ENCODE results near the gene RASGRF1.
"Not testable (repeated sequence)": the region's sequence is repeated elsewhere in the genome, so short reads cannot be mapped to it uniquely, and the experiment has no call there.

The RASGRF1 gene

DNA sequence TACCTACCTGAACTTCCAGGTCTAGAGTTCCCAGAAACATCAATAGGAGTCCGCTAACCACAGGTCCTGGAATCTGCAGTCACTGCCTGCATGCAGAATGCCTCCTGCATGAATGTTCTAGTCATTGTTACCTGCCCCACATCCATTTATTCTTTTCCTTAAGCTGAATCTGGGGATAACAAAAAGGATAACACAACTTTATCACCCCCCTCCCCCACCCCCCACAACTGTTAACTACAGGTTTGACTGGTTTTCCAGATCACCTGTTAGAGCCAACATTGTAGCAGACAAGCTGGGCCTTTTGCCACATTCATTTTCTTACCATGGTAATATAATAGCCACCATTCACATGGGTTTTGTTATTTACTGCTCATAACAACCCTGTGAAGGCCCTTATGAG lies 141.1 kb downstream of the RASGRF1 start:
- DNase-seq = no peak

DNA sequence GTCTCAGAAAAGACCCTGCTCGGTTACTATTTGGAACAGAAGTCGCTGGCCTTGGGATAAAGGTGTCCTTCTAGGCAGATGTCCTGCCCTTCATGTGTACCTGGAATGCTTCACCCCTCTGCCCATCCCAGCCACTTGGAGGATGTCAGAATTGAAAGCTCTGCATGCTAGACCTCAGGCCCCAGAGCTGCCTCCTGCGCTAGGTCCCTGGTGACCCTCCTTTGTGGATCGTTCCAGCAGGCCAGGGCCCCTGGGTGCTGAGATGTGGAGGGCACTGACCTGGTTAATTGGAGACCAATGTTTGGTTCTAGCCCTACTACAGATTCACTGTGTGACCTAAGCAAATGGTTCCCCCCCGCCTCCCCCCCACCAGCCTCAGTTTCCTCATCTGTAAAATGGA lies 143.1 kb downstream of the RASGRF1 start:
- DNase-seq = no peak

DNA sequence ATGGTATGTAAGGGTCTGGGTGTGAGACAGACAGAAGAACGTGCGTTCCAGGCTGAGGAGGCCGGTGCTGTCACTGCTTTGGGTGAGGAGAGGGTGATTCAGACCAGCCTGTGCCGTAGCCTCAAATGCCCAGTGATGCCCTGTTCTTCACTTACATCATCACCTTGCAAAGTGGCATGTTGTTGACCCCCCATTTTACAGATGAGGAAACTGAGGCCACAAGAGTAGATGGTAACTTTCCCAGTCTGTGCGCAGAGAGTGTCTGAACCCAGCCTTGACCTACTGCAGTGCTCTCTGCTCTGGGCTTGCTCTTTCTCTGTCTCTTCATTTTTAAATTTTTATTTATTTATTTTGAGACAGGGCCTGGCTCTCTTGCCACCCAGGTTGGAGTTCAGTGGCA lies 144.1 kb downstream of the RASGRF1 start:
- DNase-seq = no peak

DNA sequence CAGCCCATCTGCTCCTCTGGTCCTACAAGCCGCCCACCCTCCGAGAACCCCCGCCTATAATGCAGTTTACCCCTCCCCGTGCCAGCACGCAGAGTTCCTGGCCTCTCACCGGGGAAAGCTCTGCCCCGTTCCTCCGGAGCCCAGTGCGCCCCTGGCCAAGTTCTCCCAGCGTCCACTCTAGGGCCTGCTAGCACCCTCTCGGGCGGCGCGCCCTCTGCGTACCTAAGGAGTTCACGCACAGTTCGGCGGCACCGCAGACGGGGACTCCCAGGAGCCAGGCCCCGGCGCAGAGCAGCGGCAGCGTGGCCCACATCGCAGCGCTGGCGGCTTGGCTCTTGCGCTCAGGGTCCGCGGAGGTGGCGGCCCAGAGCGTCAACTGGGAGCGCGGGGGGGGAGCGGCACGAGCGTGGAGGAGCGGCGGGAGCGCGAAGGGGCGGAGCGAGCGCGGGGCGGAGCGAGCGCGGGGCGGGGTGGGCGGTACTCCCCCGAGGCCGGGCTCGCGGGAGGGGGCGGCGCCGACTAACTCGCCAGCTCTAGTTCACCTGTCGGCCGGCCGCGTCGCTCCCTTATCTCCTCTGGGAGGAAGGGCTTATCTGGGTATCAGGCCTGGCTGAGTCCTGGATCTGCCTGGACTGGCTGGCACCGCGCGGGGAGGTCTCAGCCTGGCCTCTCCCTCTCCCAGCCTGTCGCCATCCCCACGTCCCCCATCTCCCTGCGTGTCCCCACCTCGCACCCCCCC lies 145.7 kb downstream of the RASGRF1 start, which contains the start of gene CTSH:
Gene CTSH (minus strand): TSS at position 378 of the 739 bp plus-strand sequence. CDS start 65 bp downstream, at position 313.
- DNase-seq = peak; percentile 38 to 65

DNA sequence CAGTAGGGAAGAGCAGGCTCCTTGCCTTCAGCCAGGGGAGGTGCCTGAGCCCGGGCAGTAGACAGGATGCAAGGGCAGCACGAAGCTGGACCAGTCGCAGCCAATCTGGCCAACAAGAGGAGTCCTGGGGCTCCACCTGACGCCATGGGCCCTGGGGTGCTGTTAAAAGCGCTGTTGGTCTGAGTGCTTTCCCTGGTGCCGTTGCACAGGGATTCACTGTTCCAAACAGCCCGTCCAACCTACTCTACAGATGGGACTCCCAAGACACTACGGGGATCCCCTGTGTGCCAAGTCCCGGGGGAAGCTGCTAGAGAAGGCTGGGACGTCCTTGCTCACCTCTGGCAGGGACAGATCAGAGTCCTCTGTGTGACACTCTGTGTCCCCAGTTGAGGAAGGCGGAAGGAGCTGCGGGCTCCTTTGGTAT lies 146.4 kb downstream of the RASGRF1 start:
- no peak for DNase-seq

DNA sequence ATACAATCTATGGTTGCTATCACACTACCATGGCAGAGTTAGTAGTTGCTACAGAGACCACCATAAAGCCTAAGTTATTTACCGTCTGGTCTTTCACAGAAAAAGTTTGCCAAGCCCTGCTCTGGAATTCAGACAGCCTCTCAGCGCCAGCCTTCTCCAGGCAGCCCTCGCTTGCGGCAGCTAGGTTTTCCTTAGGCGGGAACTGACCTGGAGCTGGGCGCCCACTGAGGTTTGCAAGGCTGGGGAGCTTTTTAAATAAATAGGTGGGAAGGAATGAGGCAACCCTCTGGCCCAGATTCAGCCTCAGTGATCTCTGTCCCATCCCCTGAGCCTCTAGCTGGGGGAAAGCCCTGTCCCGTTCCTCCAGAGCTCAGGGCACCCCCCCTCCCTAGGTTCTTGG lies 146.9 kb downstream of the RASGRF1 start:
- no peak for DNase-seq

DNA sequence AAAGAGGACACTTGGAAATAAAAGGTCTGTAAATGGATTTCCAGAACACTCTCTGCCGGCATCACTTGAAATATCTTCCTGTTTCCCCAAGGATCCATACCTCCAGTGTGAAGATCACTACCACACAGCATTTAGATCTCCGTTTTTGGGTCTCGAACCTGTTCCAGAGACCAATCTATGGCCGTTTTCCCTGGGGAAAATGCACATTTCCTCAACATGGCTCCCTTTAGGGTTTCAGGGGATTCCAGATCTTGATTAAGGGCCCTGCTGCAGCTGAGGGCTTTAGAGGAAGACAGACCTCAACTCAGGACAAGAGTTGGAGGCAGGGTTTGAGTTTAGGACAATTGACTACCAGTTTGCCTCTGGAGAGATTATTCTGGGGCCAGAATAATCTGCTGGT lies 147.8 kb downstream of the RASGRF1 start:
- DNase-seq = no peak

DNA sequence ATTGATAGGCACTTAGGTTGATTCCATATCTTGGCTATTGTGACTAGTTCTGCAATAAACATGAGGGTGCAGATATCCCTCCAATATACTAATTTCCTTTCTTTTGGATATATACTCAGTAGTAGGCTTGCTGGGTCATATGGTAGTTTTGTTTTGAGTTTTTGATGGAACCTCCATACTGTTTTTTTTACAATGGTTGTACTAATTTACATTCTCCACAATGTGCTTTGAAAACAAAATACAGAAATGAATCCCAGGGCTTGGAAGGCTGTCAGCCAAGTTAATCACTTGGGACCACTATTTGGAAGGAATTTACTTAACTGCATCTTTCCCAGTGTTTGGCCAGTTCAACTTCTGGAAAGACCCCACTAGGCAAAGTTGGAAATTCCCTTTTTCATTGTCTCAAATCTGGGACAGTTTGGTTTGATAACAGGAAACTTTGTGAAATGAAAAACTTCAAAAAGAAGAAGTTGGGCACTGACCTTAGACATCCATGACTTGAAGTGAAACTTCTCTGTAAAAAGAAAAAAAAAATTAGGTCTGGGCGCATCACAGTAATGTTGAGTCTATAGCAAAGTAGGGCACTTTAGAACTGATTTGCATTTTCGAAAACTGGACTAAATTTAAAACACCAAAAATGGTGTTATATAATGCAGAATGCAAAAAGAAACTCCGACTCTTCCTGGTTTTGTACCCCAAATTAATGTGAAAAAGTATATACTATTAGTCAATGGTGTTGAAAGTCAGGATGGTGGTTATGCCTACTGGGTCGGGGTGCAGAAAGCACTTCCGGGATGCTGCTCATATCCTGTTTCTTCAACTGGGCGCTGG lies 151.7 kb downstream of the RASGRF1 start:
- no peak for DNase-seq

DNA sequence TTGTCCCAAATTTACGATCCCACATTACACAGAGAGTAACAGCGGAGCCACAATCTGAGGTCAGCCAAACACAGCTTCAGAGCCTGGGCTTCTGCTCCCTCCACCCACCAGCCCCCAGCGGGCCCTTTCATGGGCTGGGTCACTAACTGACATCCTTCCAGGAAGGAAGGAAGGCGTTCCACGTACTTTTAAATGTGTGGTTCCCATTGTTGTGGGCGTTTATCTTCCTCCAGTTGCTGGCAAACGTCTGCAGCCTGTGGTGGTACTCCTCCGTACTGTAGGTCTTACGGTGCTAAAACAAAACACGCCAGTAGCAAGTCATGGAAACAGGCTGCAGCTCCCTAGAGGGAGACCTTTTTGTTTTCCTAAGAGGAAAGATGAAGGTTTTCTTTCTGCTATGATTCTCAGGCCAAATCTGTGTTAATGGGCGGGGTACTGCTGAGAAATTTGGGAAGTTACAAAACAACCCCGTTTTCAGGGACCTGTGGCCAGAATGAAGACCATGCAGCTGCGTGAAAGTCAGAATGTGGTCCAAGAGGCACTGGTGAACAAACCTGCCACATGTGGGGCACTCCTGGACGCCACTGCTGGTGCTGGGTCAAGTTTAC lies 153.3 kb downstream of the RASGRF1 start:
- DNase-seq = no peak

DNA sequence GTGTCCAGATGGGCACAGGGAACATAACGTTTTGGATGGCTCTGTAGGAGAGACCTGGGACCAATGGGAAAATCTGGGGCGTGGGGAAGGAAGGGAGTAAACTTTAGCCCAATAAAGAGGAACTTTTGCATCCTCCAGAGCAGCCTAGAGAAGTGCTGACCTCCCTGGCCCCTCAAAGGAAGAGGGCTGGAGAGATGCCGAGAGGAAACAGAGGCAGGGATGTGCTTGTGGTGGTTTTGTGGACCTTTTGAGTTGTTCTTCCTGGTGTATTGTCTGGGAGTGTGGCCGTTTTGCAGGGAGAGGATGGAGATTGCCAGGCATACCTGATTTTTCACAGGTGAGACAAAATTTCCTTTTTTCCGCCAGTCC lies 155.9 kb downstream of the RASGRF1 start:
- DNase-seq = no peak

DNA sequence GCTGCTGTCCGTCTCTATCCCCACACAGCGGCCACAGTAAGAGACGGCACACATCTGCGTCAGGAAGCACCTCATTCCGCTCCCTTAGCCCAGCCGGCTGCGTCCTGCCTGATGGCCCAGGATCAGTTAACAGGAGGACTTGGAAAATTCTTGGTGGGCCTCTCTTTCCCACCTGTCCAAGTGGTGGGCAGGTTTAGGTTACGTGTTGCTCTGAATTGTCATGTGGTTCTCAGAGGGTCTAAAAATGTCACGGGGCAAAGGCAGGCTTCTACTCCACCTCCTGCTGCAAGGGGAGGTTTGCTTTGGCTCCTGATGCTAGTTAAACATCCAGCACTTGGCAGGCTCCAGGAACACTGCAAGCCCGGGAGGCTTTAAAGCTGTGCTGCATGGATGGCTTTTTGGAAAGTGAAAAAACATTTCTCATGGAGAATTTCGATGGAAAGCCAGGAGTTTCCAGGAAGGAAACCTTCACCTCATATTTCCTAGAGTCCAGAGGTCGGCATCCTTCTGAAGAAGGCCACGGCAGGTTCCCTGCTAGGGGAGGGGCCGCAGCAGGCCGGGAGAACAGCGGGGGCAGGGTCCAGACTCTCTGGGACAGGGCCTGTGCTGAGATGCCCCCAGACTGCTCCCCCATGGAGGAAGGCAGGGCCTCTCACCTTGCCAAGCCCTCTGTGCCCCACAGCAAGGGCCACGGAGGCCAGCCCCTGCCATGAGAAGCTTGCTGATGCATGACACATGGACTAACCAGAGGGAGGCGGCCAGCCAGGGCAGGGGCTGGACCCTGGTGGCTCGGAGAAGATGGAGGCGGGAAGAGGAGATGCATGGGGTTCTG lies 156.5 kb downstream of the RASGRF1 start:
- DNase-seq = no peak

DNA sequence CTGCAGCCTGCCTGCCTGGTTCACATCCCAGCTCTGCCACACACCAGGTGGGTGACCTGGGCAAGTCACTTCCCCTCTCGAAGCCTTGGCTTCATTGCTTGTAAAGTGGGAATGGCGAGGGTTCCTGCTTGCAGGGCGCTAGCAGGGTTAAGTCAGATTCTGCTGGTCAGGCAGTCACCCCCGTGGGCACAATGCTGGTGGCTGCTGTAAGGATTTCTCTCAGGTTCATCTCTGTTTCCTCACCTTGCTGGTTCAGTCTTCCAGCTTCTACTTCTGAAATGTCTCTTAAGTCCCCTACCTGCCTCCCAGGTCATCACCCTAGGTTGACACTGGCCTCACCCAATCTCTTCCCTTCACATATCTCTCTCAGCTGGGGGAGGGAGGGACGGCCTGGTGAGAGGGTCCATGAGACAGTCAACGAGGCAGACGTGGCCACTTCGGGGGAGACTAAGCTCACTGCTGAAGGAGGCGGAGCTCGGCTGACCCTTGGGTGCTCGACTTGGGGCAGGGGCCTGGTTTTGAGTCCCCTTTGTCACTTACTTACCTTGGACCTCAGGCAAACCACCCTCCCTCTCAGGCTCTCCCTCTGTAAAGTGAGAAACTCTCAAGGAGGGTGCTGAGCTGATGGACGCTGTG lies 157.3 kb downstream of the RASGRF1 start:
- DNase-seq = no peak

DNA sequence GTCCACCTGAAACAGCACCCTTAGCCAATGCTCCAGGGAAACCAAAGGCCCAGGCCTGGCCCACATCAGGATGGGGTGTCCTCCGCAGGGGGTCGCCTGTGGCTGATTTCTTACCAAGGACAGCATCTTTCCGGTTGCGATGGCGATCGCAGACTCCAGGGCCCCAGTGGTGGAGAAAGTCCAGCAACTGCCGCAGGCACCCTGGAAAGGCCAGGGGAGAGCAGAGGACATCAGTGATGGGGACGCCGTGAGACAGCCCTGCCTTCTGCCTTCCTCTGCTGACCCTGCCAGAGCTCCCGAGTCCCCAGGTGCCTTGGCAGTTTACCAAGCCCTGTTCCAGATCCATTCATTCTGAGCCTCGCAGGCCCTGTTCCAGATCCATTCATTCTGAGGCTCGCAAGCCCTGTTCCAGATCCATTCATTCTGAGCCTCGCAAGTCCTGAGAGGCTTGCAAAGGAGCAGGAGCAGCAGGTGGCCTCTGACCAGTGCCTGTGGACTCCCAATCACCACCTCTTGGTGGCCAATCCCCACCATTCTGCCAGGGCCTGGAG lies 158.2 kb downstream of the RASGRF1 start:
- no peak for DNase-seq

DNA sequence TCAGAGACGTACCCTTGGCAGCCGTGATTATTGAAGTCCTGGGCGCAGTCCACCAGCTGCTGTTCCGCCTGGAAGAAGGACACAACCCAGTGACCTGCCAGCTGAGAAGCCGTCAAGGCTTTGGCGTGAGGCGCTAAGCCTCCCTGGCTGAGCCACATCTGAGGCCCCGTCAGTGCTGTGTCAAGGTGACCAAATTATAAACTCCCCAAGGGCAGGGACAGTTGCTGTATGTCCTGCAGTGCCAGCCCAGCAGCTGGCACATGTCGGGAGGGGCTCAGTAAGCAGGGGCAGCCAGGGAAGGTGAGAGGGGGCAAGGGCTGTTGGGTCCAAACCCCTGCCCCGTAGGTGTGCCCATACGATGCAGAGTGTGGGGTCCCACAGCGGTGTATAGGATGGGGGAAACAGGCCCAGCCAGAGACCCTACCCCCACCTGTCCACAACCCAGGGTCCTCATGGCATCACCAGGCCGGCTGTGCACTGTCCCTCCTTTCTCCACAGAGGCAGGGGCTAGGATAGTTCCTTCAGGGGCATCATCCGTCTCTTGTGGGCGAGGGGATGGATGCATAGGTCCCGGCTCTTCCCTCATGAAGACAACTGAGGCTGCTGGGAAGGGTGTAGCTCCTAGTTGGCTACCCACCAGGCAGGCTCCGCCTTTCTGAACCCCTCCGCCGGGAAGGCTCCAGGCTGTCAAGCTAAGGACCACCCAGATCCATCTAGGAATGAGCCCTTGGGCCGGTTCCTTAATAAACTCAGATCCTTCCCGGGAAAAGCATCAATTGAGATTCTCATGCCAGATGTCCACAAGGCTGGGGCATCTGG lies 158.9 kb downstream of the RASGRF1 start:
- no peak for DNase-seq

DNA sequence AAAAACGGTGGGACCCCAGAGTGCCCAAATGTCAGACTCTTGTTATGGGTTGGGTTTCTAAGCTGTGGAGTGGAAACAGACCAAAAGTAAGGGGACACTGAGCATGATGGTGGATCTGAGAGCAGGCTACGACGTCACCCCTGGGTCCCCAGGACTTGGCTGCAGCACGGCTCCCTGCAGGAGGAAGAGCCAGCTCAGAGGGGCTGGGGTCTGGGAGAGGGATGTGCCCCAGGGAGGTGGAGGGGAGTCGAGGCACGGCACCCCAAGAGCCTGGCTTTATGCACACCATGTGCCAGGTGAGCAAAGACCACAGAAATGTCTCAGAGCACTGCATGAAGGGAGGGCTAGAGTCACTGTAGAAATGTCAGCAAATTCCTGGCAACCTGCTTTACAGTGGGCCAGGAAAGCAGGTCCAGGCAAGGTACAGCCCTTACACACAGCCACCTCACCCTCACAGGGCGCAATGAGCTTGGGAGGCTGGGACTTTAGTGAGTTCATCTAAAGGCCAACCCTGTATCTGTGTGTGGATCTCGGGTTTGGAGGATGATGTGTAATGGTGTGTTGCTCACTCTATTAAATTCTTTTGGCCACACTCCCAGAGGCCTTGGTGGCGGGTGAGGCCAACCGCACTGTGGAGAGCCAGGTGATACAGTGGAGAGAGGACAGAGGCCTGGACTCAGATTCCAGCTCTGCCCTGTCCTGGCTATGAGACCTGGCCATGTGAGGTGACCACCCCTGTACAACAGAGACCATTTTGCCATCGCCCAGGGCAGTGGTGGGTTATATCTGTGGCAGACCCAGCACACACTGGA lies 159.8 kb downstream of the RASGRF1 start:
- no peak for DNase-seq

DNA sequence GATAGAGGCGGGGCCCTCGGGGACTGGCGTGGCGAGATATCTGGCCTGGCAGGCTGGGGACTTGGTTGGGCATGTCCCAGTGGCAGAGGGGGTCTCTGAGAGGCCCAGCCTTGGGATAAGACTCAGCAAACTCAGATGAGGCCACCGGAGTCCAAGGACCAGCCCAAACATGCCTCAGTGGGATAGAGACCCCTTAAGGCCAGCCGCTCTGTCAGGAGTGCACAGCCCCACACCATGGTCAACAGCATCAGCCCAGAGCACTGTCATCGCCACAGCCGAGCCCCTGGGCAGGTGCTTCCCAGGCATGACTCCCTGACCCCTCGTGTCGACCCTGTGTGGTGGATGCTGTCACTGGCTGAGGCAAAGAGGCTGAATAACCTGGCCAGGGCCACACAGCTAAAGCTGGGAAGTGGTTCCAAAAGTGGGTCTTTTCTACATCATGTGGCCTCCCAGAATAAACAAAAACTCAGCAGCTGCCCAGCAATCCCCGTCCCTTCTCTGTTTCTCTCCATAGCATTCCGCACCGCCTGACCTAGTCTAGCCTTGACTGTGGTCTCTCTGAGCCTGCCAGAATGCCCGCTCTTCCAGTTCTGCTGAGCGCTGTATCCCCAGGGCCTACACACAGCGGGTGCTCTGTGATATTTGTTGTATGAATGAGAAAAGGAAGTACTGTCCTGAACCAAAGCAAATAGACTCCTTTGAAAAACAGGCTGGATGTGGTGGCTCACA lies 160.9 kb downstream of the RASGRF1 start:
- DNase-seq = no peak

DNA sequence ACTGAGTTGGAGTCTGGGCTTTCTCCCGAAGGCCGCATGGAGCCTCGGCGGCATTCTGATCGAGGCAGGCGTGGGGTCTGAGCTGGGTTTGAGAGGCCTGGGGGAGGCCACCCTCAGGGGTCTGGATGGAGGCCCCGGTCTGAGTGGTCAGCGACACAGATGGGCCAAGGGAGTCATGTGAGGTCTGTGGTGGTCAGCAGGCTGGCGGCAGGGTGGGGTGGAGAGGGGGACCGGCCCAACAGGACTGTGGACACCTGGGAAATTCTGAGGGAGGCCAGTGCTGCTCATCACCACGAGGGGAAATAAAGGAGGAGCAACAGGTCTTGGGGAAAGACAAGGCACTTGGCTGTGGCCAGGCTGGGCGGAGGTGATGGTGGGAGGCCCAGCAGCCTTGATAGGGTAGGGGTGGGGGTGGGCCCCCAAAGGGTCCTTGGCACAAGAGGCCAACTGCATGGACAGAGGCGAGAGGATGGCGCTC lies 161.9 kb downstream of the RASGRF1 start:
- no peak for DNase-seq

DNA sequence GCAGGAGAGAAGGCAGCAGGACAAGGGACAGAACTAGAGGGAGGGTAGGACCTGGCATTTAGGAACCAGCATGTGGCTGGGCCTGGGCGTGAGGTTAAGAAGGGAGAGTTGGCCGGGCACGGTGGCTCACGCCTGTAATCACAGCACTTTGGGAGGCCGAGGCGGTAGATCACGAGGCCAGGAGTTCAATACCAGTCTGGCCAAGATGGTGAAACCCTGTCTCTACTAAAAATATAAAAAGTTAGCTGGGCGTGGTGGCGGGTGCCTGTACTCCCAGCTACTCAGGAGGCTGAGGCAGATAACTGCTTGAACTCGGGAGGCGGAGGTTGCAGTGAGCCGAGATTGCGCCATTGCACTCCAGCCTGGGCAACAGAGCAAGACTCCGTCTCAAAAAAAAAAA lies 162.4 kb downstream of the RASGRF1 start:
- DNase-seq = not testable (repeated sequence)

DNA sequence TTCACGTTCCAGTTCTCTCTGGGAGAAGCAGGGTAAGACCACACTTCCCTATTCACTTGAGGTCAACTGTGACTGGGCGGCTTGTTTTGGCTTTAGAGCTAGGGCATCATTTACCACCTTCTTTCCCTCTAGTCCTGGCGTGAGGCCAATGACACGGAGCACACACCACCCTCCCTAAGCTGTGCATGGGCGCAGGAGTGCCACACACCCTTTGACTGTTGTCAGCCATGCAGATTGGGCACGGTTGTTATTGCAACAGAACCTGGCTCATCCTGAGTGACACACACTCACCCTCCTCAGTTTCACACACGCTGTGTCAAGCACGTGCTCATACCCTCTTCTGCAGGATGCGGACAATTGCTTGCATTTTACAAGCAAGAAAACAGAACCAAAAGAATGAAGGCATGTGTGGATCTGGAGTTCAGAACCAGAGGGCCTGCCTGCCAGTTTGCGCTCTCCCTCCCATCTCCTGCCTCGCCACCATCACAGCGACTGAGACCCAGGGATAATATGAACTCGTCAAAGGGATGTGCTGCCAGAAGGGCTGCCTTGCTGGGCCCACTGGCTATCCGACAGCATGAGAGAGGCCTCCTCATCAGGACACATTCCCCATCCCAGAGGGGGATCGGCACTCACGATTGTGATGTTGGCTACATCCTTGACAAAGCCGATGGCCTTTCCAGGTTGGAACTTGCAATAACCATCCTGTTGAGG lies 163.3 kb downstream of the RASGRF1 start:
- DNase-seq = no peak
